HG02938 (cell line): ENCODE measurements around the gene THRAP3.
"Not testable (repeated sequence)": the region's sequence is repeated elsewhere in the genome, so short reads cannot be mapped to it uniquely, and the experiment has no call there.

Experiments used
- ATAC-seq: cut with Tn5 transposase; IDR thresholded peaks from one replicate; pipeline ENCODE4 v1.9.1; 2021; ENCODE audit warnings: mild to moderate bottlenecking, moderate library complexity; ENCODE audit not compliant: unreplicated experiment

The THRAP3 gene

GRCh38 chr1:36223996-36224536, at the start of gene THRAP3:
Gene THRAP3 (plus strand): TSS chr1:36224443. CDS start chr1:36282564, 58,121 bp downstream.
- peak; percentile 89 for ATAC-seq

GRCh38 chr1:36174713-36175112, 49.5 kb upstream of the THRAP3 start:
- no peak for ATAC-seq

GRCh38 chr1:36175137-36176095, 48.8 kb upstream of the THRAP3 start:
- ATAC-seq: no peak

GRCh38 chr1:36176106-36176949, 47.9 kb upstream of the THRAP3 start:
- ATAC-seq: no peak

GRCh38 chr1:36177589-36178431, 46.4 kb upstream of the THRAP3 start:
- ATAC-seq: no peak

- no peak for ATAC-seq
Observed at GRCh38 chr1:36178471-36179219, 45.6 kb upstream of the THRAP3 start.

- ATAC-seq: no peak
Observed at GRCh38 chr1:36179220-36179600, 45.0 kb upstream of the THRAP3 start.

- no peak for ATAC-seq
Observed at GRCh38 chr1:36182734-36183133, 41.5 kb upstream of the THRAP3 start.

GRCh38 chr1:36183309-36183856, 40.9 kb upstream of the THRAP3 start:
- ATAC-seq: no peak

- ATAC-seq: peak; percentile 77
Observed at GRCh38 chr1:36187800-36188593, 36.2 kb upstream of the THRAP3 start.

GRCh38 chr1:36196805-36197204, 27.4 kb upstream of the THRAP3 start:
- ATAC-seq: not testable (repeated sequence)

- no peak for ATAC-seq
Observed at GRCh38 chr1:36198641-36199040, 25.6 kb upstream of the THRAP3 start.

- no peak for ATAC-seq
Observed at GRCh38 chr1:36199934-36200741, 24.1 kb upstream of the THRAP3 start.

GRCh38 chr1:36203027-36203553, 21.2 kb upstream of the THRAP3 start:
- no peak for ATAC-seq

GRCh38 chr1:36203554-36204346, 20.5 kb upstream of the THRAP3 start:
- no peak for ATAC-seq

GRCh38 chr1:36204347-36204909, 19.8 kb upstream of the THRAP3 start:
- no peak for ATAC-seq
